ENCODE measurements around the gene NUCB1. TPM values are rescaled to one million over a fixed set of nuclear protein-coding genes. Genes with fewer than 3 reads are reported as not detected.
A peak's percentile ranks its signal among the peaks of the same experiment; 100 is the strongest.

Gene NUCB1
- total and polyA plus RNA-seq, 9 of the 15 experiments (the other 6 are each of a cell fraction or from before 2014, with no cell fraction given): 3.1 to 153 (median 71.7) TPM

- TF ChIP-seq, protein P1, sequence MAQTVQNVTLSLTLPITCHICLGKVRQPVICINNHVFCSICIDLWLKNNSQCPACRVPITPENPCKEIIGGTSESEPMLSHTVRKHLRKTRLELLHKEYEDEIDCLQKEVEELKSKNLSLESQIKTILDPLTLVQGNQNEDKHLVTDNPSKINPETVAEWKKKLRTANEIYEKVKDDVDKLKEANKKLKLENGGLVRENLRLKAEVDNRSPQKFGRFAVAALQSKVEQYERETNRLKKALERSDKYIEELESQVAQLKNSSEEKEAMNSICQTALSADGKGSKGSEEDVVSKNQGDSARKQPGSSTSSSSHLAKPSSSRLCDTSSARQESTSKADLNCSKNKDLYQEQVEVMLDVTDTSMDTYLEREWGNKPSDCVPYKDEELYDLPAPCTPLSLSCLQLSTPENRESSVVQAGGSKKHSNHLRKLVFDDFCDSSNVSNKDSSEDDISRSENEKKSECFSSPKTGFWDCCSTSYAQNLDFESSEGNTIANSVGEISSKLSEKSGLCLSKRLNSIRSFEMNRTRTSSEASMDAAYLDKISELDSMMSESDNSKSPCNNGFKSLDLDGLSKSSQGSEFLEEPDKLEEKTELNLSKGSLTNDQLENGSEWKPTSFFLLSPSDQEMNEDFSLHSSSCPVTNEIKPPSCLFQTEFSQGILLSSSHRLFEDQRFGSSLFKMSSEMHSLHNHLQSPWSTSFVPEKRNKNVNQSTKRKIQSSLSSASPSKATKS (CRISPR knock-in tag; IDR thresholded peaks at IDR 0.05): no peak
- TF ChIP-seq ZNF347 (CRISPR knock-in tag; IDR thresholded peaks at IDR 0.05; ENCODE audit: low read depth): no peak
- TF ChIP-seq DACH1 (IDR thresholded peaks at IDR 0.05; ENCODE audit: partially characterized antibody): no peak
- TF ChIP-seq GTF3C2 (IDR thresholded peaks at IDR 0.05; ENCODE audit: borderline replicate concordance, extremely low read depth, insufficient read length): no peak
- no peak for TF ChIP-seq BRD9 (IDR thresholded peaks at IDR 0.05; ENCODE audit: low read depth, partially characterized antibody)
- no peak for TF ChIP-seq SMAD1 (IDR thresholded peaks at IDR 0.05; ENCODE audit: low read depth, low read length, partially characterized antibody)
- TF ChIP-seq, protein P2, sequence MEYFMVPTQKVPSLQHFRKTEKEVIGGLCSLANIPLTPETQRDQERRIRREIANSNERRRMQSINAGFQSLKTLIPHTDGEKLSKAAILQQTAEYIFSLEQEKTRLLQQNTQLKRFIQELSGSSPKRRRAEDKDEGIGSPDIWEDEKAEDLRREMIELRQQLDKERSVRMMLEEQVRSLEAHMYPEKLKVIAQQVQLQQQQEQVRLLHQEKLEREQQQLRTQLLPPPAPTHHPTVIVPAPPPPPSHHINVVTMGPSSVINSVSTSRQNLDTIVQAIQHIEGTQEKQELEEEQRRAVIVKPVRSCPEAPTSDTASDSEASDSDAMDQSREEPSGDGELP (CRISPR knock-in tag; IDR thresholded peaks at IDR 0.05; ENCODE audit: borderline replicate concordance): no peak
- no peak for TF ChIP-seq GABPB2 (CRISPR knock-in tag; conservative IDR thresholded peaks at IDR 0.05)
- TF ChIP-seq HDAC2 (IDR thresholded peaks at IDR 0.05): no peak
- no peak for TF ChIP-seq DIDO1 (tag; IDR thresholded peaks at IDR 0.05; ENCODE audit: low read depth)
- TF ChIP-seq HIVEP1 (CRISPR knock-in tag; IDR thresholded peaks at IDR 0.05): no peak
- TF ChIP-seq KLF10 (CRISPR knock-in tag; IDR thresholded peaks at IDR 0.05): no peak
- no peak for TF ChIP-seq XRCC5 (IDR thresholded peaks at IDR 0.05; ENCODE audit: low read depth, low read length)
- no peak for TF ChIP-seq ZNF12 (CRISPR knock-in tag; IDR thresholded peaks at IDR 0.05)
- TF ChIP-seq RBM15 (IDR thresholded peaks at IDR 0.05; ENCODE audit: insufficient read depth, low read length): no peak
- TF ChIP-seq CSDE1 (IDR thresholded peaks at IDR 0.05): no peak
- no peak for TF ChIP-seq PTRF (tag; IDR thresholded peaks at IDR 0.05)
- TF ChIP-seq POLR2B (IDR thresholded peaks at IDR 0.05; ENCODE audit: low read depth, partially characterized antibody): no peak
- no peak for TF ChIP-seq ZBTB11 (CRISPR knock-in tag; IDR thresholded peaks at IDR 0.05)
- peak; percentile 31; the same call in 1 of the 2 replicates for TF ChIP-seq ZNF384 (IDR thresholded peaks at IDR 0.05; ENCODE audit: low read depth, low read length)
- TF ChIP-seq IRF2 (CRISPR knock-in tag; IDR thresholded peaks at IDR 0.05): no peak
Observed at GRCh38 chr19:48943081-48943480, 43.0 kb downstream of the NUCB1 start (continued).
